BLaER1 (cell line): ENCODE results near the gene GPATCH3.

Experiments
- H3K27ac ChIP-seq: shearing (Covaris generic); formaldehyde crosslinking; 2 replicates; pipeline ENCODE4 v1.8.1; 2022
- H3K27me3 ChIP-seq: shearing (Covaris generic); formaldehyde crosslinking; 2 replicates; pipeline ENCODE4 v1.8.1; 2022
- H3K36me3 ChIP-seq: shearing (Covaris generic); formaldehyde crosslinking; 2 replicates; pipeline ENCODE4 v1.8.1; 2022
- H3K4me1 ChIP-seq: shearing (Covaris generic); formaldehyde crosslinking; 2 replicates; pipeline ENCODE4 v1.8.1; 2022
- H3K4me2 ChIP-seq: shearing (Covaris generic); formaldehyde crosslinking; 2 replicates; pipeline ENCODE4 v1.8.1; 2022
- H3K4me3 ChIP-seq: shearing (Covaris generic); formaldehyde crosslinking; 2 replicates; pipeline ENCODE4 v1.8.1; 2022
- H3K9ac ChIP-seq: shearing (Covaris generic); formaldehyde crosslinking; 2 replicates; pipeline ENCODE4 v1.8.1; 2022
- H3K9me3 ChIP-seq: shearing (Covaris generic); formaldehyde crosslinking; 2 replicates; pipeline ENCODE4 v1.8.1; 2022
- H4K20me1 ChIP-seq: shearing (Covaris generic); formaldehyde crosslinking; 2 replicates; pipeline ENCODE4 v1.8.1; 2022
- Cebpa-rat ChIP-seq: shearing (Covaris generic); IDR thresholded peaks from 2 replicates; pipeline ENCODE4 v1.8.1; 2022

The GPATCH3 gene

GRCh38 chr1:26915204-26915842 lies 15.1 kb upstream of the GPATCH3 start:
- Histone ChIP-seq H3K36me3 (no peaks in the 10 kb centered on the region), H3K9ac (no peak overlapping the region), H4K20me1 (no peaks in the 10 kb centered on the region), H3K27ac (no peak overlapping the region), H3K27me3 (no peaks in the 10 kb centered on the region), H3K4me2 (no peak overlapping the region), H3K9me3 (no peaks in the 10 kb centered on the region), H3K4me1 (no peaks in the 10 kb centered on the region), H3K4me3 (no peak overlapping the region)
- TF ChIP-seq Cebpa-rat = no peak

DNA sequence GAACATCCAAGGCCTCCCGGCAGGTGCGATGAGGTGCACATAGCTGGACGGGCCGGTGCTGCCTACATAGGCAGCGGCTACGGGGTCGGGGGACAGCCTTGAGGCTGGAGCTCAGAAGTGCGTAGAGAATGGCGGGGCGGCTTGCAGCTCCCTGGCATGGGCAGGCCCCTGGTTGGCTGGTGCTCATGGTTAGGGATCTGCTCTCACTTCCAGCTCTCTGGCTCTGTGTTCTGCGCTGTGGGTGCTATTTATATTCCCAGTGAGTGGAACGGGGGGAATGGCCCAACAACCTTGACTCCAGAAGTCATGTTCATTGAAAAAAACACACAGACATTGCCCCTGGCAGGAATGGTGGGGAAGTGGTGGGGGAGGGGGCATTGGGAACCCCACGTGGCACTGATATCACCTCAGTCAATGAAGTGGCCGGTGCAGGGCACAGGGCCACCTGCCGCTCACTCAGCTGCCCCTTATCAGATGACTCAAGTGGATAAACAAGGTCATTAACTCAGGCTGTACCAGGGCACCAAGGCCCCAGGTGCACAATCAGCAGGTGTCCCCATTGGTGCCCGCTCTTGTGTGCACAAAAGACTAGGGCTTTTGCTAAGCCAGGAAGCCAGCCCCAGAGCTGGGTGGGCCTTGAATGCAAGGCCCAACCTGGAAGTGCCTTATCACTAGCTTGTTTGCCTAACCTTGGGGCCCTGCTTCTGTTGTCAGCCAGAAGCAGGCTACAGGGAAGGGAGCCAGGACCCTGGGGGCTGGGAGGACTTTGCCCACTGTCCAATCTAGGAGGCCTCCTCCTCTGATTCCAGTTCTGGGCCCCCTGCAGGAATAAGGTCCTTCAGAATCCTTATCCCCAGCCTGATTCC lies 13.7 kb upstream of the GPATCH3 start, which contains the start of gene NR0B2:
NR0B2 (minus strand) TSS at position 222 of the 866 bp plus-strand sequence; CDS start at position 187, 35 bp downstream.
- Histone ChIP-seq H3K4me2 (no peak within 1 kb of the TSS), H3K27ac (no peak within 1 kb of the TSS)
- no peak for TF ChIP-seq Cebpa-rat

DNA sequence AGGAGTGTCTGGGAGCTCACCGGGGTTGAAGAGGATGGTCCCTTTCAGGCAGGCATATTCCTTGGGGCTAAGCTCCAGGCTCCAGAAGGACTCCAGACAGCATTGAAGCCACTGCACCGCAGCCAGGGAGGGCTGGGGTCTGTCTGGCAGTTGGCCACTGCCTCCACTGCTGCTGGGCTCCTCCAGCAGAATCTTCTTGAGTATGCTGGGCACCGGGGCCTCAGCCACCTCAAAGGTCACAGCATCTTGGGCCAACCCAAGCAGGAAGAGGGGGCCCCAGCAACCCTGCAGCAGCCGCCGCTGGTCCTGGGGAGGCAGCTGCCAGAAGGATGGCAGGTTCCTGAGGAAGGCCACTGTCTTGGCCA lies 13.1 kb upstream of the GPATCH3 start:
- no peak overlapping the region for H3K4me3 ChIP-seq
- H3K9ac ChIP-seq = no peak overlapping the region
- H3K4me2 ChIP-seq = no peak overlapping the region
- no peak overlapping the region for H3K27ac ChIP-seq
- H3K9me3 ChIP-seq = no peaks in the 10 kb centered on the region
- H4K20me1 ChIP-seq = no peaks in the 10 kb centered on the region
- H3K4me1 ChIP-seq = no peaks in the 10 kb centered on the region
- no peaks in the 10 kb centered on the region for H3K27me3 ChIP-seq
- no peaks in the 10 kb centered on the region for H3K36me3 ChIP-seq
- no peak for TF ChIP-seq Cebpa-rat

More for the DNA sequence above, 13.7 kb upstream of the GPATCH3 start, which contains the start of gene NR0B2:
- Histone ChIP-seq H3K4me1 (no peaks in the 10 kb centered on the region), H3K36me3 (no peaks in the 10 kb centered on the region), H3K9ac (no peak within 1 kb of the TSS), H3K9me3 (no peaks in the 10 kb centered on the region), H3K4me3 (no peak within 1 kb of the TSS), H4K20me1 (no peaks in the 10 kb centered on the region), H3K27me3 (no peaks in the 10 kb centered on the region)

DNA sequence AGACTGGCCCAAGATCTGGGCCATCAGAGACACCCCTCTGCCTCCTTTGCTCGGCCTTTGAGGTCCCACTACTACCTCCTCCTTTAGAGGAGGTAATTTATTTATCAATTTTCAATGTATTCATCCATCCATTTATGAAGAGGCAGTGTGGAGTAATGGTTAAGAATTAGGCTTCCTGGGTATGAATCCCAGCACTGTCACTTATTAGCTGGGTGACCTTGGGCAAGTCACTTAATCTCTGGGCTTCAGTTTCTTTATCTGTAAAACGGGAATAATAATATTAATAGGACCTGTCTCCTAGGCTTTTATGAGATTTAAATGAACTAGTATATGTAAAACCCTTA lies 11.9 kb upstream of the GPATCH3 start:
- no peak for TF ChIP-seq Cebpa-rat
- no peak overlapping the region for H3K4me2 ChIP-seq
- no peak overlapping the region for H3K4me3 ChIP-seq
- no peaks in the 10 kb centered on the region for H3K27me3 ChIP-seq
- no peak overlapping the region for H3K9ac ChIP-seq
- no peaks in the 10 kb centered on the region for H3K36me3 ChIP-seq
- no peaks in the 10 kb centered on the region for H3K9me3 ChIP-seq
- peaks cover 1% of the 10 kb centered on the region; the same call in 1 of the 2 replicates for H3K4me1 ChIP-seq
- H3K27ac ChIP-seq = no peak overlapping the region
- H4K20me1 ChIP-seq = no peaks in the 10 kb centered on the region

DNA sequence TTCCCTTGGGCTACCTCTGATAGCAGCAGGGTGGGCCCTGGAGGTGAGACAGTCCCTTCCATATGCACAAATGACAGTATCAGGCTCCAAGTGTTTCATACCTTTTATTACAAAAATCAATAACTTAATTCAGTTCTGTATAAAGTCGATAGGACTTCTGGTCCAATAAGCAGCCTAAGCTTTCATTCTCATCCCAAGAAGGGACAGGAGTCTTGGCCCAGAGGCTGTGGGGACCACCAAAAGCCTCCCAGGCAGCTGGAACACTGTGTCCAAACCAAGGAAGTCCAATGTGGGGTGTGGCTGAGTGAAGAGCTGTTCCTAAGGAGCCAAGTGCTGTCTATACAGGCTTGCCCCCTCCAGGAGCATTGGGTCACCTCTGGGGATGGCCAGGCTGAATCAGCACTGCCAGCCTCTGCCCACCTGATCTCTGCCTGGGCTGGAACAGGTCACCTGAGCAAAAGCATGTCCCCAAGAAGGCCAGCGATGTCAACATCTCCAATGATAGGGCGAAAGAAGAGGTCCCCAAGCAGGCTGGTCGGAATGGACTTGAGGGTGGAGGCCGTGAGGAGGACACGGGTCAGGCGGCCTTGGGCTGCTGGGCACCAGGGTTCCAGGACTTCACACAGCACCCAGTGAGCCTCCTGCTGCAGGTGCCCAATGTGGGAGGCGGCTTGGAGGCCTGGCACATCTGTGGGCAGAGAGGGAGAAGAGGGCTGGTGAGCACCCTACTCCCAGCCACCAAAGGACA lies 11.3 kb upstream of the GPATCH3 start:
- TF ChIP-seq Cebpa-rat = no peak
- Histone ChIP-seq H3K4me3 (no peak overlapping the region), H3K4me2 (no peak overlapping the region), H3K27ac (no peak overlapping the region), H3K9me3 (no peaks in the 10 kb centered on the region), H4K20me1 (no peaks in the 10 kb centered on the region), H3K9ac (no peak overlapping the region), H3K36me3 (no peaks in the 10 kb centered on the region), H3K27me3 (no peaks in the 10 kb centered on the region), H3K4me1 (peaks cover 6% of the 10 kb centered on the region; the same call in 1 of the 2 replicates)

DNA sequence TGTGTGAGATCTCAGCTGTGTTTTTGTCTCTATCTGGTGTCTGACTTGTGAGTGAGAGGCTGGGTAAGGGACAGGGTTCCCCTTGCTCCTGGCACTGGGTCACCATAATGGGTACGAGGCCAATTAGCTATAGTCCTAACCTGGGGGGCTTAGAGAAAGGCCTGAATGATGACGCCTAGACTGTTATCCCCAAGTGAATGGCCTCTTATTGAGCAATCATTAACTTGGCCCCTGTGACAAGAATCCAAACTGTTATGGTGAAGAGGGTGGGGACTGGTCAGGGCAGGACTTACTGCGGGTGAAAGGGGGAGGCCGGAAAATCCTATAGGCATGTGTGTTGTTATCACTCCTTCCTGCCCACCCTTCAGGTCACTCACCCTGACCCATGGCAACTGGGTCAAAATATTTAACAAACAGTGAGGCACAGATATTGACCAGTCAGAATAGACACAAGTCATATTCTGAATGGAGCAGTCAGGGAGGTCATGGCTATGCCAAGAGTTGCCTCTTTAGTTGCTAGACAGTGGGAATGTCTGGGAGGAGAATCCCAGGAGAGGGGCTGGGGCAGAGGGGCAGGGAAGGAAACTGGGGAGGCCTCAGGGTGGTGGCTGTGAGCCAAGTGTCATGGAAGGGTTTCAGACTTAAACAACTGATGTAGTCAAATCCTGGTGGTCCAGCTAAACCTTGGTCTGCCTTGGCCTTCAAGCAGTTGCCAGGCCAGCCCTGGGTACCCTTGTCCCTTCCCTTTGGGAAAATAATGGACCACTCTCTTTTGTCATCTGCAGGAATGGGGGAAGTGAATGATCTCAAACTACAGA lies 10.3 kb upstream of the GPATCH3 start:
- H3K36me3 ChIP-seq = no peaks in the 10 kb centered on the region

DNA sequence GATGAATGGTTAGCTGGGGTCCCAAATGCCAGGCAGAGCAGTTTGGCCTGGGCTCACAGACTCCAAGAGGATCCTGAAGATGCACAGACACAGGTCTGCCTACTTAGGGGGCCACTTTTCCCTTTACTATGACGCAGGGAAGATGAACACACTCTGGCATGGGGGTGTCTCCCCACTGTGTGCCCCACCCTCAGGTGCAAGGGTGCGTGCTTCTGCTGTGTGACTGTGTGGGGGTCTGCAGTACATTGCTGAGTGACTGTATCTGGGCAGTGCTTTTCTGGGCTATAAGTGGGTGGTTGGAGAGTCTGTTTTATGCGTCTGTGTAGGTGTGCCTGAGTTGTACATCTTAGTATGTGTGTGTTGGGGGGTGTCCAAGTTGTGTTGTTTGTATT lies 9.7 kb upstream of the GPATCH3 start:
- H3K4me2 ChIP-seq = no peak overlapping the region
- H3K27me3 ChIP-seq = no peaks in the 10 kb centered on the region
- no peak overlapping the region for H3K4me3 ChIP-seq
- H3K9me3 ChIP-seq = no peaks in the 10 kb centered on the region
- no peak overlapping the region for H3K9ac ChIP-seq
- no peak for TF ChIP-seq Cebpa-rat
- H3K36me3 ChIP-seq = no peaks in the 10 kb centered on the region
- H3K27ac ChIP-seq = no peak overlapping the region
- H3K4me1 ChIP-seq = peaks cover 6% of the 10 kb centered on the region; the same call in 1 of the 2 replicates
- H4K20me1 ChIP-seq = no peaks in the 10 kb centered on the region

More for the DNA sequence above, 10.3 kb upstream of the GPATCH3 start:
- Histone ChIP-seq H3K4me3 (no peak overlapping the region), H3K9me3 (no peaks in the 10 kb centered on the region), H3K9ac (no peak overlapping the region), H4K20me1 (no peaks in the 10 kb centered on the region), H3K27me3 (no peaks in the 10 kb centered on the region), H3K4me1 (peaks cover 6% of the 10 kb centered on the region; the same call in 1 of the 2 replicates), H3K4me2 (no peak overlapping the region), H3K27ac (no peak overlapping the region)
- no peak for TF ChIP-seq Cebpa-rat

DNA sequence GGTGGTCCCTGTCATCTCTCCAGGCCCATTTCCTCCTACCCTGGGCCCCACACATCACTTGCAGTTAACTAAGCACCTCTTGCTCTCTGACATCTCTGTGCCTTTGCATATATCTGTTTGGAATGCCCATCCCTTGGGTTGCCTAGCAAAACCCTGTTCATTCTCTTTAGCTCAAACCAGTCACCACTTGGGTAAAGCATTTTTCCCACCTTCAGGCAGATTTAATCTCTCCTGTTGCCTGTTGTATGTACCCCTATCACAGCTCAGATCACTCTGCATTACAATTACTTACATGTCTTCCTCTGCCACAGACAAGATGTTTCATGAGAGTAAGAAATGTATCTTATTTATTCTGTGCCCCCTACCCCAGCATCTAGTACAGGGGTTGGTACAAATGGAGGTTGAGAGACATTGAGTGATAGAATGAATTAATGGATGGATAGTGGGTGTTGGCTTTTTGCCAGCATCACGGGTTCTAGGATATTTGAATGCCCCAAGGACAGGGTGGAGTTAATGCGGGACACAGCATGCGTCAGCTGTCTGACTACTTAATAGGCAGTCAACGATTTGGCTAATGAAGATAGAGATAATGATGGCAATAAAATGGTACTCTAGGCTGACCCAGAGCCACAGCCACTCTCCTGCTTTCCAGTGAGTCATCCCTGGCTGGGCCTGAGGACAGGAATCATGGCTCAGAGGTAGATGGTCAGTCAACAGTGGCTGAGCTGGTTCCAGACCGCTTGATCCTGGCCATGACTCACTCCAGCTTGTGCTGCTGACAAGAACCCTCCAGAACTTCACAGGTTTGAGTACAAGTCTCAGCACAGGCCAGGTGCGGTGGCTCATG lies 7.0 kb upstream of the GPATCH3 start:
- no peaks in the 10 kb centered on the region for H3K9me3 ChIP-seq
- no peaks in the 10 kb centered on the region for H3K27me3 ChIP-seq
- H3K36me3 ChIP-seq = no peaks in the 10 kb centered on the region
- no peak overlapping the region for H3K9ac ChIP-seq
- no peak overlapping the region for H3K27ac ChIP-seq
- no peak overlapping the region for H3K4me2 ChIP-seq
- H4K20me1 ChIP-seq = no peaks in the 10 kb centered on the region
- H3K4me1 ChIP-seq = peaks cover 6% of the 10 kb centered on the region; the same call in 1 of the 2 replicates
- no peak for TF ChIP-seq Cebpa-rat
- H3K4me3 ChIP-seq = no peak overlapping the region
